ENCODE results near the gene OR5M8. TPM values are rescaled to one million over a fixed set of nuclear protein-coding genes. Genes with fewer than 3 reads are reported as not detected.

OR5M8 gene
- total and polyA plus RNA-seq, 2 donors from 2014 or later = not detected

DNA sequence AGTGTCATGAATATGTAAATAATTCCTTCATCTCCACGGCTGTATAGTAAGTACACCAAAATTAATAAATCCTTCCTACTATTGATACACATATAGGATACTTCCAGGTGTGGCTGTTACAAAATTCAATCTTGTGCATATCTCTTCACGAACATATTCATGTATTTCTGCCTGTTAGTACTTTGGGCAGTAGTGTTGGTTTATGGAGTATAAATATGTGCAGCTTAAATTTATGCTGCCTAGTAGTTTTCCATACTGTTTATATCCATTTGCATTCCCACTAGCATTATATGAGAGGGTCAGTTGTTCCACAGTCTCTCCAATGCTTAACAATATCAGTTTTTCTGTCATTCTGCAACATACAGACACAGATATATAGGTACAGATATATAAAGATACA, 3.9 kb upstream of the OR5M8 start:
- no peak overlapping the region for H3K9ac ChIP-seq (ENCODE audit: low read length in 3 of 3)
- H3K9me3 ChIP-seq (ENCODE audit: control insufficient read depth in 2 of 3, insufficient read depth in 1 of 3, low read length in 3 of 3) = no peaks in the 10 kb centered on the region
- no peak overlapping the region for H3K4me3 ChIP-seq (ENCODE audit: low read length in 3 of 3)
- FAIRE-seq (no peak), DNase-seq (no peak)
- TF ChIP-seq, protein P1, sequence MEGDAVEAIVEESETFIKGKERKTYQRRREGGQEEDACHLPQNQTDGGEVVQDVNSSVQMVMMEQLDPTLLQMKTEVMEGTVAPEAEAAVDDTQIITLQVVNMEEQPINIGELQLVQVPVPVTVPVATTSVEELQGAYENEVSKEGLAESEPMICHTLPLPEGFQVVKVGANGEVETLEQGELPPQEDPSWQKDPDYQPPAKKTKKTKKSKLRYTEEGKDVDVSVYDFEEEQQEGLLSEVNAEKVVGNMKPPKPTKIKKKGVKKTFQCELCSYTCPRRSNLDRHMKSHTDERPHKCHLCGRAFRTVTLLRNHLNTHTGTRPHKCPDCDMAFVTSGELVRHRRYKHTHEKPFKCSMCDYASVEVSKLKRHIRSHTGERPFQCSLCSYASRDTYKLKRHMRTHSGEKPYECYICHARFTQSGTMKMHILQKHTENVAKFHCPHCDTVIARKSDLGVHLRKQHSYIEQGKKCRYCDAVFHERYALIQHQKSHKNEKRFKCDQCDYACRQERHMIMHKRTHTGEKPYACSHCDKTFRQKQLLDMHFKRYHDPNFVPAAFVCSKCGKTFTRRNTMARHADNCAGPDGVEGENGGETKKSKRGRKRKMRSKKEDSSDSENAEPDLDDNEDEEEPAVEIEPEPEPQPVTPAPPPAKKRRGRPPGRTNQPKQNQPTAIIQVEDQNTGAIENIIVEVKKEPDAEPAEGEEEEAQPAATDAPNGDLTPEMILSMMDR (IDR thresholded peaks at IDR 0.05; ENCODE audit: borderline replicate concordance, extremely low read depth, insufficient read depth) = no peak
- intact Hi-C loops (cut with DNase I) = no loop called here
- H3K36me3 ChIP-seq (ENCODE audit: control insufficient read depth in 2 of 3, insufficient read depth in 3 of 3, low read length in 3 of 3) = no peaks in the 10 kb centered on the region
- H3K27me3 ChIP-seq (ENCODE audit: control insufficient read depth, insufficient read depth, low read length) = no peaks in the 10 kb centered on the region
- H3K27ac ChIP-seq (ENCODE audit: low read depth in 2 of 2, low read length in 2 of 2) = no peak overlapping the region
- no peaks in the 10 kb centered on the region for H3K4me1 ChIP-seq (ENCODE audit: control insufficient read depth in 2 of 3, insufficient read depth in 2 of 3, low read depth in 1 of 3, low read length in 3 of 3)

DNA sequence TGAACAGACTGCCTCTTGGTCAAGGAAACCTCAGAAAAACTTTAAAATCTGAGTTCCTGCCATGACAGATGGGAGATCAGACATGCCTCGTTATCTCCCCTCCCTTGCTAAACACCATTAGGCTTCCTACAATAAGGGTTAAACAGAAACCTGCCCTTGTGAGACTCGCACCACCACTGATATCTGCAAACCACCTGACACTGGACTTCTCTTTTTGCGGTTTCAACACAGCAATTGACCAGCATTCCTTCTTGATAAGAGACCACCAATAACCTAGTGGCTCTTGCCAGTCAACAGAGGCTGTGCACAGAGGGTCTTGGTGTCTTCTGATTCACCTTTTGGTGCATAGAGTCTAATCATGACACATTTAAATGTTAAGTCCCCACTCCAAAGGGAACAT, 4.4 kb downstream of the OR5M8 start:
- Histone ChIP-seq H3K27me3 (ENCODE audit: control insufficient read depth, insufficient read depth, low read length) (no peaks in the 10 kb centered on the region), H3K9ac (ENCODE audit: low read length in 3 of 3) (no peak overlapping the region), H3K36me3 (ENCODE audit: control insufficient read depth in 2 of 3, insufficient read depth in 3 of 3, low read length in 3 of 3) (no peaks in the 10 kb centered on the region), H3K4me1 (ENCODE audit: control insufficient read depth in 2 of 3, insufficient read depth in 2 of 3, low read depth in 1 of 3, low read length in 3 of 3) (no peaks in the 10 kb centered on the region), H3K4me3 (ENCODE audit: low read length in 3 of 3) (no peak overlapping the region), H3K9me3 (ENCODE audit: control insufficient read depth in 2 of 3, insufficient read depth in 1 of 3, low read length in 3 of 3) (peaks cover 0 to 4% (median 4%) of the 10 kb centered on the region in 3 donors), H3K27ac (ENCODE audit: low read depth in 2 of 2, low read length in 2 of 2) (no peak overlapping the region)
- intact Hi-C loops (cut with DNase I) = no loop called here
- TF ChIP-seq, protein P1 (IDR thresholded peaks at IDR 0.05; ENCODE audit: borderline replicate concordance, extremely low read depth, insufficient read depth) = no peak
- FAIRE-seq (no peak), DNase-seq (no peak)

DNA sequence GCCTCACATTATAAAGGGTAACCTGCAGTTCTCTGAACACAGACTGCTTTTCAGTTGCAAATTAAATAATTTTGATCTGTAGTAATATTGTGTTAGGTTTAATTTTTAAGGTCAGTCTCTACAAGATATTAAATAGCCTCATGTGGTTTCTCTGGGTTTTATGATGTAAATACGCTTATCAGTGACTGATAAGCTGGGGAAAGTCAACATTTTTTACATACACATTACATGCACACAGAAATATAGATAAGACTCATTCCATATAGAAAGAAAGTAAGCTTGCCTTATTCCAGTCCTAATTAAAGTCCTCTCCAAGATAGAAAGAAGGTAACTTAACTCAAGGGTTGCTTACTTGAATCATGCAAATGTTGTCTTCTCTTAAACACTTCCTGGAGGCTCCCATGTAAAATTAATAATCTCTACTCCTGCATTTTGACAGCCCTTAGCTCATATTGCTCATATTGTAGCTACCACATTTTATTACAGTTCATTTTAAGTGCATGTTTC, 16.4 kb downstream of the OR5M8 start:
- Histone ChIP-seq H3K36me3 (ENCODE audit: control insufficient read depth in 2 of 3, insufficient read depth in 3 of 3, low read length in 3 of 3) (no peaks in the 10 kb centered on the region), H3K27ac (ENCODE audit: low read depth in 2 of 2, low read length in 2 of 2) (no peak overlapping the region), H3K9ac (ENCODE audit: low read length in 3 of 3) (no peak overlapping the region), H3K4me3 (ENCODE audit: low read length in 3 of 3) (no peak overlapping the region), H3K27me3 (ENCODE audit: control insufficient read depth, insufficient read depth, low read length) (no peaks in the 10 kb centered on the region), H3K4me1 (ENCODE audit: control insufficient read depth in 2 of 3, insufficient read depth in 2 of 3, low read depth in 1 of 3, low read length in 3 of 3) (no peaks in the 10 kb centered on the region), H3K9me3 (ENCODE audit: control insufficient read depth in 2 of 3, insufficient read depth in 1 of 3, low read length in 3 of 3) (no peaks in the 10 kb centered on the region)
- intact Hi-C loops (cut with DNase I) = no loop called here
- FAIRE-seq (no peak), DNase-seq (no peak)
- TF ChIP-seq, protein P1 (IDR thresholded peaks at IDR 0.05; ENCODE audit: borderline replicate concordance, extremely low read depth, insufficient read depth) = no peak

DNA sequence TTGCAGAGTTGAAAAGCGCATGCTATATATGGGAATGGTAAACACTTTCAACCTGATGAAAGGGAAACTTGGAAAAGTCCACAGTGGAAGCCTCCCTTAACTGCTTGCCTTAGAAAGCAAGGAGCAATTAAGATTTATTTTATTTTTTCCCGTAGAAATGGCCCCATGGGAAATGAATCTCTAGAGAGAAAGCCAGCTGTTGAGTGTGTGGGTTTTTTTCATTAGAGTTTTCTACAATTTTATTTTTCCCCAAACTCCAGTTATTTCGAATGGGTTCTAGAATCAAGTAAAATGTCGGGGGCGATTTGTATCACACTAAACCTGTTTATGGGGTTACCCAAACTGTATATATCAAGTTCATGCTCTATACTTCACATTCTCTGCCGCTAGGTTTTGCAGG, 17.9 kb downstream of the OR5M8 start, which contains the start of gene OR5M3:
Gene OR5M3 (minus strand): TSS at position 101 of the 400 bp plus-strand sequence. CDS start 2,855 bp downstream, outside the sequence.
- H3K27me3 ChIP-seq (ENCODE audit: control insufficient read depth, insufficient read depth, low read length) = no peaks in the 10 kb centered on the region
- DNase-seq (no peak), FAIRE-seq (no peak)
- H3K9ac ChIP-seq (ENCODE audit: low read length in 3 of 3) = no peak within 1 kb of the TSS
- H3K27ac ChIP-seq (ENCODE audit: low read depth in 2 of 2, low read length in 2 of 2) = no peak within 1 kb of the TSS
- H3K9me3 ChIP-seq (ENCODE audit: control insufficient read depth in 2 of 3, insufficient read depth in 1 of 3, low read length in 3 of 3) = no peaks in the 10 kb centered on the region
- no peaks in the 10 kb centered on the region for H3K4me1 ChIP-seq (ENCODE audit: control insufficient read depth in 2 of 3, insufficient read depth in 2 of 3, low read depth in 1 of 3, low read length in 3 of 3)
- no peak within 1 kb of the TSS for H3K4me3 ChIP-seq (ENCODE audit: low read length in 3 of 3)
- intact Hi-C loops (cut with DNase I) = no loop called here
- TF ChIP-seq, protein P1 (IDR thresholded peaks at IDR 0.05; ENCODE audit: borderline replicate concordance, extremely low read depth, insufficient read depth) = no peak
- no peaks in the 10 kb centered on the region for H3K36me3 ChIP-seq (ENCODE audit: control insufficient read depth in 2 of 3, insufficient read depth in 3 of 3, low read length in 3 of 3)
